ENCODE measurements around the gene LRBA.
A peak's percentile ranks its signal among the peaks of the same experiment; 100 is the strongest.

Gene LRBA

GRCh38 chr4:150855981-150856510, 159.0 kb downstream of the LRBA start:
- DNase-seq: no peak

GRCh38 chr4:150854600-150854999, 160.5 kb downstream of the LRBA start:
- DNase-seq: no peak

- no peak for DNase-seq
Measured at GRCh38 chr4:150853882-150854281, 161.2 kb downstream of the LRBA start.

- no peak for DNase-seq
Measured at GRCh38 chr4:150852216-150852615, 162.9 kb downstream of the LRBA start.

GRCh38 chr4:150849016-150849415, 166.1 kb downstream of the LRBA start:
- DNase-seq: no peak

- DNase-seq: peak; percentile 82
Measured at GRCh38 chr4:150828159-150828558, 186.9 kb downstream of the LRBA start.

GRCh38 chr4:150827226-150827625, 187.9 kb downstream of the LRBA start:
- no peak for DNase-seq

- DNase-seq: no peak
Measured at GRCh38 chr4:150826306-150826705, 188.8 kb downstream of the LRBA start.

GRCh38 chr4:150822407-150822806, 192.7 kb downstream of the LRBA start:
- no peak for DNase-seq

- DNase-seq: no peak
Measured at GRCh38 chr4:150821641-150822040, 193.4 kb downstream of the LRBA start.

GRCh38 chr4:150820409-150820808, 194.7 kb downstream of the LRBA start:
- DNase-seq: no peak

- DNase-seq: no peak
Measured at GRCh38 chr4:150818661-150819060, 196.4 kb downstream of the LRBA start.

- no peak for DNase-seq
Measured at GRCh38 chr4:150817804-150818528, 197.1 kb downstream of the LRBA start.

- no peak for DNase-seq
Measured at GRCh38 chr4:150817017-150817416, 198.1 kb downstream of the LRBA start.

GRCh38 chr4:150816491-150816890, 198.6 kb downstream of the LRBA start:
- no peak for DNase-seq

- DNase-seq: no peak
Measured at GRCh38 chr4:150814873-150815272, 200.2 kb downstream of the LRBA start.

- no peak for DNase-seq
Measured at GRCh38 chr4:150805183-150806025, 209.7 kb downstream of the LRBA start.

- DNase-seq: no peak
Measured at GRCh38 chr4:150801833-150802232, 213.3 kb downstream of the LRBA start.

GRCh38 chr4:150799207-150799606, 215.9 kb downstream of the LRBA start:
- DNase-seq: no peak

GRCh38 chr4:150794706-150795105, 220.4 kb downstream of the LRBA start:
- no peak for DNase-seq

GRCh38 chr4:150789864-150790263, 225.2 kb downstream of the LRBA start:
- DNase-seq: no peak

- DNase-seq: no peak
Measured at GRCh38 chr4:150784939-150785338, 230.1 kb downstream of the LRBA start.

- DNase-seq: no peak
Measured at GRCh38 chr4:150784305-150784704, 230.8 kb downstream of the LRBA start.

- DNase-seq: no peak
Measured at GRCh38 chr4:150782921-150783320, 232.2 kb downstream of the LRBA start.

Measured in activated effector memory CD4-positive, alpha-beta T cell treated with anti-CD3 and anti-CD28 coated beads, Interleukin-2, amount 50 U/mL, for 16 hours (primary cell).